ENCODE results near the gene PLCXD3.

PLCXD3 gene

GRCh38 chr5:41412496-41412895 lies 97.9 kb downstream of the PLCXD3 start:
- no peak for DNase-seq

- no peak for DNase-seq
These were observed 99.7 kb downstream of the PLCXD3 start for GRCh38 chr5:41410737-41411136.

- no peak for DNase-seq
These were observed 100.1 kb downstream of the PLCXD3 start for GRCh38 chr5:41410307-41410706.

GRCh38 chr5:41408676-41409443 lies 101.5 kb downstream of the PLCXD3 start:
- no peak for DNase-seq

- DNase-seq = no peak
These were observed 103.5 kb downstream of the PLCXD3 start for GRCh38 chr5:41406936-41407335.

- no peak for DNase-seq
These were observed 104.0 kb downstream of the PLCXD3 start for GRCh38 chr5:41406424-41406823.

- DNase-seq = no peak
These were observed 105.6 kb downstream of the PLCXD3 start for GRCh38 chr5:41404757-41405156.

GRCh38 chr5:41403846-41404245 lies 106.6 kb downstream of the PLCXD3 start:
- no peak for DNase-seq

- no peak for DNase-seq
These were observed 107.6 kb downstream of the PLCXD3 start for GRCh38 chr5:41402845-41403244.

GRCh38 chr5:41399839-41400238 lies 110.6 kb downstream of the PLCXD3 start:
- DNase-seq = no peak

- DNase-seq = no peak
These were observed 118.4 kb downstream of the PLCXD3 start for GRCh38 chr5:41392016-41392415.

GRCh38 chr5:41374631-41375030 lies 135.8 kb downstream of the PLCXD3 start:
- DNase-seq = no peak

- DNase-seq = no peak
These were observed 137.2 kb downstream of the PLCXD3 start for GRCh38 chr5:41373230-41373629.

- DNase-seq = no peak
These were observed 138.7 kb downstream of the PLCXD3 start for GRCh38 chr5:41371738-41372137.

- no peak for DNase-seq
These were observed 139.9 kb downstream of the PLCXD3 start for GRCh38 chr5:41370482-41370881.

GRCh38 chr5:41369799-41370198 lies 140.6 kb downstream of the PLCXD3 start:
- DNase-seq = no peak

GRCh38 chr5:41368158-41368557 lies 142.2 kb downstream of the PLCXD3 start:
- no peak for DNase-seq

GRCh38 chr5:41365369-41365768 lies 145.0 kb downstream of the PLCXD3 start:
- DNase-seq = no peak

- DNase-seq = no peak
These were observed 146.1 kb downstream of the PLCXD3 start for GRCh38 chr5:41364346-41364745.

- no peak for DNase-seq
These were observed 146.9 kb downstream of the PLCXD3 start for GRCh38 chr5:41363343-41363986.

- no peak for DNase-seq
These were observed 153.6 kb downstream of the PLCXD3 start for GRCh38 chr5:41356786-41357185.

- DNase-seq = no peak
These were observed 160.6 kb downstream of the PLCXD3 start for GRCh38 chr5:41349846-41350245.

- DNase-seq = no peak
These were observed 162.8 kb downstream of the PLCXD3 start for GRCh38 chr5:41347569-41347968.

- no peak for DNase-seq
These were observed 163.8 kb downstream of the PLCXD3 start for GRCh38 chr5:41346609-41347008.

GRCh38 chr5:41345295-41345694 lies 165.1 kb downstream of the PLCXD3 start:
- DNase-seq = no peak

All from CD4-positive, alpha-beta T cell treated with Interleukin-12 subunit alpha and Interleukin-12 subunit beta, for 1 hour (primary cell).